T47D (cell line): ENCODE results near the gene PLA2G4B.

Source experiments
- DNase-seq, 2 experiments: peaks; one replicate each; pipeline versions ENCODE4 v3.0.0 to v3.0.0-alpha.2; 2011 to 2012; ENCODE audit warnings: low read depth in 1 of 2, low spot score in 1 of 2
- JUND ChIP-seq: IDR thresholded peaks from 2 replicates; pipeline ENCODE4 v1.6.1; 2012; ENCODE audit warnings: low read depth
- in situ Hi-C: cut with HindIII; loops from 2 replicates; pipeline ENCODE4 v1.10.0; 2016; ENCODE audit warnings: low sequenced_read_pairs, low pct_unique_long_range_greater_than_20kb

Gene PLA2G4B

DNA sequence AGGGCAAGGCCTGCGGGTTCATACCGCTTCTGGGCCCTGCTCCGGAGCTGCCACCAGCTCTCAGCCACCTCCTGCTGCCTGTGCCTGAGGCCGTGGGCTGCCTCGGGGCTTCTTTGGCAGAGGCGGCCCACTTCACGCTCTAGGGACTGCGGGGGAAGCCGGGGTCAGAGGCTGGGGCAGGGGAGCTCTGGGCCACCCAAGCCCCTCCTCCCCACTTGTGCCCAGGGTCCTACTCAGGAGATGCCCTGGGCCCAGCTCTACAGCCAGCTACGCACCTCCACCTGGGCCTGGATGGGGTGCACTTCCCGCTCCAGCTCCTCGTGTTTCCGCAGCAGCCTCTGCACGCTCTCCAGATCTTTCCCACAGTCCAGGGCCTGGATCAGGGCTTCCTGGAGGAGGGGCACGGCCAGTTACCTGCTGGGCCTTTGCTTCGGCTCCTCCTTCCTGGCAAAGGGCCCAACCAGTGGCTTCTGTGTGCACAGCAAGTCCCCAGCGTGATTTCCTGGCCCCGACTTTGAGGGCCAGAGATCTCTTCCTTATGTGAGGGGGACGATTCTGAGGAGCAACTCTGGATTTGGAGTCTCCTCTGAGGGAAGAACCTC lies 24.0 kb downstream of the PLA2G4B start:
- TF ChIP-seq JUND = no peak
- in situ Hi-C loops = no loop called here
- DNase-seq = peak; percentile 67 to 82

DNA sequence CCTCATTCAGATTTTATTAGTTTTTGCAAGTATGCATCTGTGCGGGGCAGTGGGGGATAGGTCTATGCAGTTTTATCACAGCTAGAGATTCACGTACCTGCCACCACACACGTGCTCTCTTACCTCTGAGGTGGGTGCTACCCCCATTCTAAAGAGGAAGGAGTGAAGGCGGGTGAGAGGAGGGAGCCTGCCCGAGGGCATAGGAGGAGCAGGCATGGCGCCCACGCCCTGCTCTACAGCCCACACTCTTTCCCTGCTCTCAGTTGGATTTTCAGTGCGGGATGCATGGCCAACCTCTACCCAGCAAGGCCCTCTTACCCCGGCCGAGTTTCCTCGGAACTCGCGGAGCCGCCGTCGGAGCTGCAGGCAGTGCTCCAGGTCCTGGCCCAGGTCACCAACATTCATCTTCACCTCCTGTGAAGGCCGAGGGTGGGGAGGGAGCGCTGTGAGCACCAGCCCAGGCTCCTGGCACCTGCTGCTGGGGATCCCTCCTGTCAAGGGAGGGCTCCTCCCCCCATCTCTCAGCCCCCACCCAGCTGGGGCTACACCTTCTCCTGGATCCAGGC lies 26.9 kb downstream of the PLA2G4B start:
- in situ Hi-C loops = no loop called here
- no peak for DNase-seq
- TF ChIP-seq JUND = no peak

DNA sequence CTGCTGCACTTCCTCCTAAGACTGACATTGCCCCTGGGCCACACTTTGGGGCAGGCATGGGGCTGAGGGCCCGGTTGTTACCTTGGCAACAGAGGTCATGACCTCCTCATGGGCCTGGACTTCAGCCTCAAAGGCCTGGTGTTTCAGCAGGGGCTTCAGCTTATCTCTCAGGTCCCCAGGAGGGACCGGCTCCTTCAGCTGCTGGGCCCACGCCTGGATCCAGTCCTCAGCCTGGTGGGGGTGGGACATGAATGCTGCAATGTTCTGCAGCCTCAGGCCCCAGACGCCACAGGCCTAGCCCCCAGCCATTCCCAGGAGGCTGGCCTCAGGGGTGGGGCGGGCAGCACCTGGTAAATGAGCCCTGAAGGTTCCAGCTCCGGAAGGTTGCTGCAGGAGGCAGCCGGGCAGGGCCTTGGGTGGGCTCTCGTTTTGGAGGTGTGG lies 27.6 kb downstream of the PLA2G4B start:
- in situ Hi-C loops = no loop called here
- no peak for TF ChIP-seq JUND
- no peak for DNase-seq

DNA sequence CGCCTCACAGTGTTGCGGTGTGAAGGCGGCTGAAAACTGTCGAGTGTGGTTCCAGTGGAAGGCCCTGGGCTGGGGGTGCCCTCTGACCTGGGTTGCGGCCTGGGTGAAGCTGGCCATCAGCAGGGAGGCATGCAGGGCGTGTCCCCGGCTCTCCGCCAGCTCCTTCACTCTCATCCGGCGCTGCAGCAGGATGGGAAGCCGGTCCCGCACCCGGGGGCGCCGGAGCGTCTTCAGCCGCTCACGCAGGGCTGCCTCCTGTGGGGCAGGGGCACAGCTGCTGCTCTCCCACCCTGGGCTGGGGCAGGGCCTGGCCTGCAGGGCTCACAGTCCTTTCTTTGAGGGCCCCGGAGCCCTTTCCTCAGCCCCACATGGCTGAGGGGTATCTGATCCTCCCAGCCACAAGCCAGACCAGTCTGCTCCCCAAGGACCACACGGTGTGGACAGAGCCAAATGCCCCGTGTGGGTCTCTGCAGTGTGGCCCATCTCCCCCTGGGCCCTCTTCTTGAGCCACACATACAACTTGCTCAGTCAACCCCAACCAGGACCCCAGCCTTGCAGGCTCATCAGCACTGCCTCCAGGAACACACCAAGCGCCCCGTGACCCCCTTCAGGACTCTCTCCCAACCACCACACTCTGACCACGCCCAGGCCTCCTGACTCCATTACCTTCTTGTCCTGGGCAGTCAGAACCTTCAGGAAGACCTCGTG lies 28.4 kb downstream of the PLA2G4B start:
- in situ Hi-C loops = no loop called here
- DNase-seq = no peak
- no peak for TF ChIP-seq JUND

DNA sequence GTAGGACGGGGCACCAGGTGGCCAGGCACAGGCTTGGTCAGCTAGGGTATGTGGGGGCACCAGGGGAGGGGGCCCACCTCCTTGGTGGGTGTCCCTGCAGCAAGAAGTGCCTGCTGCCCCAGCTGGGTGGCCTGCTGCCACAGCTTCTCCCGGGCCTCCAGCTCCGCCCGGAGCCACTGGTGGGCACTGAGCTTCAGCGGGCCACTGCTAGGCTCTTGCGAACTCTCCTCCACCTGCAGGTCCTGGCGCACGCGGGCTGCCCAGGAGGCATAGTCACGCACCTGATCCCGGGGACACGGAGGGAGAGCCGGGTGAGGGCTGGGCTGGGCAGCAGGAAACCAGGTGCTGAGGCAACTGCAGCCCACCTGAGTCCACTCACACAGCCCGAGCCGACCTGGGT lies 29.7 kb downstream of the PLA2G4B start:
- in situ Hi-C loops = no loop called here
- no peak for DNase-seq
- TF ChIP-seq JUND = no peak

- no peak for TF ChIP-seq JUND
- in situ Hi-C loops = no loop called here
- DNase-seq = no peak
Observed at GRCh38 chr15:41869770-41870688, 31.4 kb downstream of the PLA2G4B start.

- no peak for DNase-seq
- TF ChIP-seq JUND = no peak
- in situ Hi-C loops = no loop called here
Observed at GRCh38 chr15:41870689-41871081, 32.0 kb downstream of the PLA2G4B start.

DNA sequence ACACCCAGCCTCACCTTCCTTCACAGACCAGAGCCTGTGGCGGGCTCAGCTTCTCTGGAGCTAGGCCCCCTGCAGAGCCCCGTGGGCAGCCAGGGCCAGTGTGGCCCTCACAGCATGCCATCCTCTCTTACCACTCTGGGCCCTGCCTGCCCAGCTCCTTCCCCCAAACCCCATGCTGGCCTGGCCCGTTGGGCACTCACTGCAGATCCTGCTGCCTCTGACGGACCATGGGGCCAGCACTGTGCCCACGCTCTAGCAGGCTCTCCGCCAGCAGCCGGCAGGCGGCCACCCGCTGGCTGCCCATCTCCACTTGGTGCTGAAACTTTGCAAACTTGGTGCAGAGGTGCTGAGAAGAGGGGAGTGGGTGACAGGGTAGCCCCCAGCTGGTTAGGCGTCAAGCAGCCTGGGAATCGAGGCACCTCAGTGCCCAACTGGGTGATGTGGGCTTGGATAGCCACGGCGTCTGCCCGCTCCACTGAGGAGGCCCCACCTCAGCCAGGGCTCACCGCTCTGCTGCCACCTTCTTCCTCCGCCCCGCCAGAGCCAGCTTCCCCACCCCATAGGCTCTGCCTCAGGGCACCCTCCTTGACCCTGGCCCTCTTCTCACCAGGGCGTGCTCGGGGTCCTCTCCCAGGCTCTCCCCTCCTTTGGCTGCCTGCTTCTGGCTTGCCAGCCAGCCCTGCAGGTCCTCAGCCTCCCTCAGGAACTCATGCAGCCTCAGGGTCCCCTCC lies 32.7 kb downstream of the PLA2G4B start:
- no peak for TF ChIP-seq JUND
- no peak for DNase-seq
- in situ Hi-C loops = no loop called here

- TF ChIP-seq JUND = no peak
- in situ Hi-C loops = no loop called here
- DNase-seq = no peak
Observed at GRCh38 chr15:41872166-41872747, 33.6 kb downstream of the PLA2G4B start.

DNA sequence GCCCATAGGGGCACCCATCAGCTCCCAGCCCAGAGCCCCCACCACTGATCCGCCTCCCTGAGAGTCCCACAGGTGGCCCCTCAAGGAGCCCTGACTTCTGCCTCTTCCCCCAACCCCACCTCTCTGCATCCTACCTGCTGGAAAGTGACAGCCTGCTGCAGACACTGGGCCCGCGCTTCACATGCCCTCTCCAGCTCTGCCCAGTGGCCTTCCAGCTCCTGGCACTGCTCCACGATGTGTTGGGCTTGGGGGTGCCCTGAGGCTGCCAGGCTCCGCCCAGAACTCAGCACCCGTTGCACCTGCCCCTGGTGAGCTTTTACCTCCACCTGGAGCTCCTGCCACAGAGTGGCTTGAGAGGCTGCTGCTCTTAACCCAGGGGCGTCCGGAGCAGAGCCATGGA lies 35.1 kb downstream of the PLA2G4B start:
- in situ Hi-C loops = no loop called here
- no peak for DNase-seq
- TF ChIP-seq JUND = no peak

DNA sequence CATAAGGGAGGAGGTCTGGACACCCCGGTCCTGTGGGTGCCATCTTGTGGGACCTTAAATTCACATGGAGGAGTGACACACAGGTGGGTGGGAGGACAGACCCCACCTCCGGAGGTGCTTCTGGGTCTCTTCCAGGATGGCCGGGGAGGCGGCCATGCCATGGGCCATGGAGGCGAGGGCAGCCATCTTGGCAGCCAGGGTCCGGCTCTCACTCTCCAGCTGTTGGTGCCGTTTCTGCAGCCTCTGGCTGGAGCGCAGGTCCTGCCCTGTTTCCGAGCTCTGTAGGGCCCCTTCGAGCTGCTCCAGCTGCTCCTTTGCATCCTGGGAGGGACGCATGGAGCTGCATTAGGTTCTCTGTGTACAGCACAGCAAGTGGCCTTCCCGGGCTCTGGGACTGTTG lies 36.1 kb downstream of the PLA2G4B start:
- DNase-seq = no peak
- TF ChIP-seq JUND = no peak
- in situ Hi-C loops = no loop called here

- TF ChIP-seq JUND = no peak
- in situ Hi-C loops = no loop called here
- DNase-seq = no peak
Observed at GRCh38 chr15:41876007-41876406, 37.4 kb downstream of the PLA2G4B start.
